ENCODE results near the gene VDR. TPM values are rescaled to one million over a fixed set of nuclear protein-coding genes. Genes with fewer than 3 reads are reported as not detected.
"Not testable (repeated sequence)": the region's sequence is repeated elsewhere in the genome, so short reads cannot be mapped to it uniquely, and the experiment has no call there.

VDR gene
- total RNA-seq, 1 experiment from 2014 or later: 2.4 TPM

GRCh38 chr12:47817272-47818006 lies 87.4 kb downstream of the VDR start:
- no peak for DNase-seq (ENCODE audit: extremely low read depth, low read depth)

- DNase-seq (ENCODE audit: extremely low read depth, low read depth): no peak
Measured at GRCh38 chr12:47816403-47817271, 88.2 kb downstream of the VDR start.

GRCh38 chr12:47815447-47815846 lies 89.3 kb downstream of the VDR start:
- DNase-seq (ENCODE audit: extremely low read depth, low read depth): not testable (repeated sequence)

- no peak for DNase-seq (ENCODE audit: extremely low read depth, low read depth)
Measured at GRCh38 chr12:47814539-47815170, 90.1 kb downstream of the VDR start.

- no peak for DNase-seq (ENCODE audit: extremely low read depth, low read depth)
Measured at GRCh38 chr12:47813511-47814196, 91.1 kb downstream of the VDR start.

GRCh38 chr12:47812797-47813510 lies 91.8 kb downstream of the VDR start:
- peak; percentile 45 for DNase-seq (ENCODE audit: extremely low read depth, low read depth)

GRCh38 chr12:47811581-47812484 lies 93.0 kb downstream of the VDR start:
- no peak for DNase-seq (ENCODE audit: extremely low read depth, low read depth)

GRCh38 chr12:47811072-47811396 lies 93.8 kb downstream of the VDR start:
- no peak for DNase-seq (ENCODE audit: extremely low read depth, low read depth)

GRCh38 chr12:47809518-47809917 lies 95.3 kb downstream of the VDR start:
- DNase-seq (ENCODE audit: extremely low read depth, low read depth): not testable (repeated sequence)

GRCh38 chr12:47808574-47809365 lies 96.0 kb downstream of the VDR start:
- DNase-seq (ENCODE audit: extremely low read depth, low read depth): no peak

- no peak for DNase-seq (ENCODE audit: extremely low read depth, low read depth)
Measured at GRCh38 chr12:47808050-47808449, 96.7 kb downstream of the VDR start.

- DNase-seq (ENCODE audit: extremely low read depth, low read depth): no peak
Measured at GRCh38 chr12:47807338-47807737, 97.5 kb downstream of the VDR start.

GRCh38 chr12:47805417-47805816 lies 99.4 kb downstream of the VDR start:
- no peak for DNase-seq (ENCODE audit: extremely low read depth, low read depth)

GRCh38 chr12:47804171-47804570 lies 100.6 kb downstream of the VDR start:
- no peak for DNase-seq (ENCODE audit: extremely low read depth, low read depth)

- no peak for DNase-seq (ENCODE audit: extremely low read depth, low read depth)
Measured at GRCh38 chr12:47803191-47803875, 101.5 kb downstream of the VDR start.

GRCh38 chr12:47802312-47802711 lies 102.5 kb downstream of the VDR start:
- no peak for DNase-seq (ENCODE audit: extremely low read depth, low read depth)

GRCh38 chr12:47801904-47802246 lies 102.9 kb downstream of the VDR start:
- DNase-seq (ENCODE audit: extremely low read depth, low read depth): no peak
